CD8-positive, alpha-beta memory T cell (primary cell): ENCODE data around the gene SPDYE2B. TPM values are rescaled to one million over a fixed set of nuclear protein-coding genes. Genes with fewer than 3 reads are reported as not detected.
"Not testable (repeated sequence)": the region's sequence is repeated elsewhere in the genome, so short reads cannot be mapped to it uniquely, and the experiment has no call there.

Source experiments
- CTCF ChIA-PET: fragments of 350-600 bp; sonication (Branson Sonifier 250); formaldehyde crosslinking; loops from one replicate; lab custom pipeline; 2021; ENCODE audit warnings: antibody characterized with exemption; lab: Charles Lee
- POLR2A ChIA-PET: fragments of 350-600 bp; sonication (Branson Sonifier 250); formaldehyde crosslinking; loops from one replicate; lab custom pipeline; 2021; ENCODE audit warnings: antibody characterized with exemption; lab: Charles Lee
- DNase-seq, 5 donors: peaks; one replicate each; pipeline versions ENCODE4 v3.0.0 to v3.0.0-alpha.2; 2020 to 2022; ENCODE audit warnings: mixed read lengths in 1 of 5
- H3K27ac ChIP-seq: one replicate; pipeline ENCODE4 v1.7.0; 2013; ENCODE audit warnings: low read depth, mild to moderate bottlenecking, low read length, moderate library complexity
- H3K27me3 ChIP-seq: 2 replicates; pipeline ENCODE4 v1.7.0; 2013; ENCODE audit warnings: low read length, mild to moderate bottlenecking; ENCODE audit not compliant: insufficient read depth, poor library complexity, severe bottlenecking
- H3K36me3 ChIP-seq: 2 replicates; pipeline ENCODE4 v1.7.0; 2013; ENCODE audit warnings: mild to moderate bottlenecking, low read length, moderate library complexity; ENCODE audit not compliant: insufficient read depth
- H3K4me1 ChIP-seq: 2 replicates; pipeline ENCODE4 v1.7.0; 2013; ENCODE audit warnings: mild to moderate bottlenecking, low read length, moderate library complexity; ENCODE audit not compliant: insufficient read depth
- H3K4me3 ChIP-seq: 2 replicates; pipeline ENCODE4 v1.7.0; 2013; ENCODE audit warnings: mild to moderate bottlenecking, low read length
- H3K9me3 ChIP-seq: 2 replicates; pipeline ENCODE4 v1.7.0; 2013; ENCODE audit warnings: mild to moderate bottlenecking, low read length
- H3K27ac Mint-ChIP-seq, 8 donors: one replicate each; pipeline ENCODE4 v1.8.0; 2020 to 2021; ENCODE audit warnings: mixed read lengths in 8 of 8, mild to moderate bottlenecking in 6 of 8, inconsistent platforms in 3 of 8, moderate library complexity in 3 of 8
- H3K27me3 Mint-ChIP-seq, 2 donors: one replicate each; pipeline ENCODE4 v1.8.0; 2020 to 2021; ENCODE audit warnings: mixed read lengths in 2 of 2, mild to moderate bottlenecking in 1 of 2, moderate library complexity in 1 of 2
- H3K36me3 Mint-ChIP-seq, 3 donors: one replicate each; pipeline ENCODE4 v1.8.0; 2020 to 2021; ENCODE audit warnings: mixed read lengths in 3 of 3, inconsistent platforms in 1 of 3, mild to moderate bottlenecking in 1 of 3
- H3K4me1 Mint-ChIP-seq, 3 donors: one replicate each; pipeline ENCODE4 v1.8.0; 2020 to 2021; ENCODE audit warnings: mixed read lengths in 3 of 3, inconsistent platforms in 1 of 3, mild to moderate bottlenecking in 1 of 3
- H3K4me3 Mint-ChIP-seq, 7 donors: one replicate each; pipeline ENCODE4 v1.8.0; 2020 to 2021; ENCODE audit warnings: mixed read lengths in 7 of 7, mild to moderate bottlenecking in 6 of 7, moderate library complexity in 4 of 7, inconsistent platforms in 2 of 7
- H3K9me3 Mint-ChIP-seq, 5 donors: one replicate each; pipeline ENCODE4 v1.8.0; 2020 to 2022; ENCODE audit warnings: mixed read lengths in 5 of 5, mild to moderate bottlenecking in 3 of 5, moderate library complexity in 2 of 5, inconsistent platforms in 1 of 5
- polyA plus RNA-seq: library from polyadenylated mRNA; unstranded; fragments of 300-500 nt; fragmentation: Illumina TruSeq; gene quantifications from one replicate; pipeline ENCODE4 v1.2.3, GENCODE V29; 2021
- total RNA-seq, 2 experiments: library from RNA; stranded (reverse); gene quantifications; one replicate each; pipeline ENCODE4 v1.2.3, GENCODE V29; 2021

SPDYE2B gene
- total and polyA plus RNA-seq, 3 experiments from 2014 or later: 0.28 TPM; not detected in 2

GRCh38 chr7:102634299-102634698, 15.8 kb upstream of the SPDYE2B start:
- H3K4me1 ChIP-seq, H3K4me3 ChIP-seq, POLR2A ChIA-PET, H3K36me3 ChIP-seq, H3K4me3 Mint-ChIP-seq, H3K27me3 ChIP-seq, H3K27ac ChIP-seq, H3K4me1 Mint-ChIP-seq, CTCF ChIA-PET, H3K9me3 Mint-ChIP-seq, H3K36me3 Mint-ChIP-seq, DNase-seq, H3K27me3 Mint-ChIP-seq, H3K9me3 ChIP-seq, H3K27ac Mint-ChIP-seq: not testable (repeated sequence)

DNA sequence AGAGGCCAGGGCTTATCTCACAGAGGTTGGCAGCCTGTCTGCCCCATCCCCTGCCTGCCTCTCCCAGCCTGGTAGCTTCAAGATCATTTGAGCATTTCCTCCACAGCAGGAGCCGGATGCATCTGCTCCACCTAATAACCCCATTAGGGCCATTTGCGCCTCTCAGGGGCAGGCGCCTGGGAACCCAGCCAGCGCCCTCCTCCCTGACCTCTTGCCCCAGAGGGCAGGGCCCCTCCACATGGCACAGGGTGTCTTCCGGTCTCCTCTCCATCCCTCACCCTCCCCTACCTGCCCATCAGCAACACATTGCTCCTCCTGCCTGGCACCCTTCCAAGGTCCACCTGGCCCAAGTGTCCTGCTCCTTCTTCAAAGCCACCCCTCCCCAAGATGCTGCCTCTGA, 14.8 kb upstream of the SPDYE2B start:
- H3K27ac ChIP-seq, H3K9me3 Mint-ChIP-seq, H3K4me3 ChIP-seq, POLR2A ChIA-PET, H3K27ac Mint-ChIP-seq, H3K9me3 ChIP-seq, H3K4me3 Mint-ChIP-seq, H3K4me1 ChIP-seq, H3K4me1 Mint-ChIP-seq, CTCF ChIA-PET, H3K27me3 ChIP-seq, H3K36me3 Mint-ChIP-seq, DNase-seq, H3K36me3 ChIP-seq, H3K27me3 Mint-ChIP-seq: not testable (repeated sequence)

DNA sequence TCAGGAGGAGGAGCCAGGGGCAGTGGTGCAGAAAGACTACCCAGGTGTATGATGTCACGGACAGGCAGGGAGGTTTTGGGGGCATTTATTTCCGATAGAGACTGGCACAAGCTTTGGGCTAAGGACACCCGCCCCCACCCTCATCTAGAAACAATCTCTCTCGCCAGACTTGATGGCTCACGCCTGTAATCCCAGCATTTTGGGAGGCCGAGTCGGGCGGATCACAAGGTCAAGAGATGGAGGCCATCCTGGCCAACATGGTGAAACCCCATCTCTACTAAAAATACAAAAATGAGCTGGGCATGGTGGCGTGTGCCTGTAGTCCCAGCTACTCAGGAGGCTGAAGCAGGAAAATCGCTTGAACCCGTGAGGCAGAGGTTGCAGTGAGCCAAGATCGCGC, 13.2 kb upstream of the SPDYE2B start:
- H3K27me3 Mint-ChIP-seq, H3K36me3 Mint-ChIP-seq, POLR2A ChIA-PET, H3K4me1 ChIP-seq, H3K36me3 ChIP-seq, H3K9me3 Mint-ChIP-seq, H3K4me3 Mint-ChIP-seq, H3K27ac Mint-ChIP-seq, CTCF ChIA-PET, H3K27ac ChIP-seq, H3K27me3 ChIP-seq, H3K4me1 Mint-ChIP-seq, H3K9me3 ChIP-seq, H3K4me3 ChIP-seq: not testable (repeated sequence)
- peak in 1 of 5 donors; percentile 26 for DNase-seq

GRCh38 chr7:102638848-102639247, 11.3 kb upstream of the SPDYE2B start:
- POLR2A ChIA-PET, H3K27me3 Mint-ChIP-seq, H3K27ac Mint-ChIP-seq, H3K36me3 ChIP-seq, H3K4me3 Mint-ChIP-seq, H3K4me1 ChIP-seq, H3K9me3 ChIP-seq, CTCF ChIA-PET, H3K4me1 Mint-ChIP-seq, H3K36me3 Mint-ChIP-seq, H3K27ac ChIP-seq, H3K9me3 Mint-ChIP-seq, H3K27me3 ChIP-seq, H3K4me3 ChIP-seq: not testable (repeated sequence)
- DNase-seq: peak in 1 of 5 donors; percentile 37

- H3K27ac Mint-ChIP-seq, H3K4me1 ChIP-seq, H3K4me3 Mint-ChIP-seq, H3K36me3 Mint-ChIP-seq, DNase-seq, CTCF ChIA-PET, H3K27me3 Mint-ChIP-seq, H3K4me3 ChIP-seq, H3K9me3 Mint-ChIP-seq, POLR2A ChIA-PET, H3K27ac ChIP-seq, H3K4me1 Mint-ChIP-seq, H3K27me3 ChIP-seq, H3K9me3 ChIP-seq, H3K36me3 ChIP-seq: not testable (repeated sequence)
Observed at GRCh38 chr7:102642691-102643090, 7.4 kb upstream of the SPDYE2B start, which contains the start of gene UPK3BL1. UPK3BL1 (minus strand) TSS chr7:102642791; CDS start chr7:102642741, 50 bp downstream.

DNA sequence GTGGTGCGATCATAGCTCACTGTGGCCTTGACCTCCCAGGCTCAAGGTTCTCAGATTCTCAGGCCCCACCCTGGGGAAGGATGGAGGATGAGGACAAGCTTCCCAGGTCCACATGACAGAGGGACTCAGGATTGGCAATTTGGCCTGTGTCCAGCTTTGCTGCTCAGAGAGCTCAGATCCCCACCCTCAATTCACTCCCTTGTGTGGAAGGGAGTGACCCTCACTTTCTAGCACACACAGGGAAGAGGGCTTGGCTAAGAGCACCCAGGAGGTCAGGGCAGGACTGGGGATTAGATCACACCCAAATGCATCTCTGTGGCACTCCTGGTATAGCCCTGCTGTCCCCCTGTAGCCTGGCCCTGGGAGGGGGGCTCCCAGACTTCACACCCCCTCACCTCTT, 6.7 kb upstream of the SPDYE2B start:
- H3K4me3 ChIP-seq, H3K27me3 ChIP-seq, H3K4me1 Mint-ChIP-seq, H3K4me1 ChIP-seq, POLR2A ChIA-PET, H3K4me3 Mint-ChIP-seq, CTCF ChIA-PET, H3K9me3 Mint-ChIP-seq, H3K27ac Mint-ChIP-seq, H3K36me3 ChIP-seq, DNase-seq, H3K9me3 ChIP-seq, H3K27me3 Mint-ChIP-seq, H3K36me3 Mint-ChIP-seq, H3K27ac ChIP-seq: not testable (repeated sequence)

- CTCF ChIA-PET, H3K27me3 Mint-ChIP-seq, H3K4me1 Mint-ChIP-seq, H3K36me3 ChIP-seq, H3K27ac Mint-ChIP-seq, H3K27me3 ChIP-seq, H3K36me3 Mint-ChIP-seq, POLR2A ChIA-PET, H3K9me3 Mint-ChIP-seq, H3K27ac ChIP-seq, H3K9me3 ChIP-seq, H3K4me3 ChIP-seq, H3K4me3 Mint-ChIP-seq, H3K4me1 ChIP-seq: not testable (repeated sequence)
- DNase-seq: peak in 1 of 5 donors; percentile 29
Observed at GRCh38 chr7:102647813-102648212, 2.3 kb upstream of the SPDYE2B start.

- H3K9me3 ChIP-seq, H3K27me3 ChIP-seq, CTCF ChIA-PET, H3K27ac Mint-ChIP-seq, POLR2A ChIA-PET, H3K27me3 Mint-ChIP-seq, H3K4me1 ChIP-seq, DNase-seq, H3K4me1 Mint-ChIP-seq, H3K4me3 ChIP-seq, H3K27ac ChIP-seq, H3K9me3 Mint-ChIP-seq, H3K36me3 Mint-ChIP-seq, H3K36me3 ChIP-seq, H3K4me3 Mint-ChIP-seq: not testable (repeated sequence)
Observed at GRCh38 chr7:102664765-102665164, 14.6 kb downstream of the SPDYE2B start.

- DNase-seq, H3K27ac ChIP-seq, H3K4me3 ChIP-seq, H3K27me3 Mint-ChIP-seq, H3K9me3 ChIP-seq, H3K36me3 ChIP-seq, H3K4me1 Mint-ChIP-seq, H3K9me3 Mint-ChIP-seq, POLR2A ChIA-PET, H3K4me1 ChIP-seq, H3K36me3 Mint-ChIP-seq, H3K4me3 Mint-ChIP-seq, H3K27ac Mint-ChIP-seq, H3K27me3 ChIP-seq, CTCF ChIA-PET: not testable (repeated sequence)
Observed at GRCh38 chr7:102666850-102667249, 16.7 kb downstream of the SPDYE2B start.
